Spleen (tissue), 11 donors: ENCODE results near the gene FTO. TPM values are rescaled to one million over a fixed set of nuclear protein-coding genes. Genes with fewer than 3 reads are reported as not detected.

Experiments used
- DNase-seq: peaks from one replicate; pipeline ENCODE4 v3.0.0-alpha.2; 2020
- H3K27ac ChIP-seq, 8 donors: fragments of 200-600 bp; sonication (generic) in 7 of 8; 1 replicate in 4 of 8; 2 replicates in 4 of 8; pipeline versions ENCODE4 v1.5.0 to v1.8.0; 2016 to 2021; ENCODE audit warnings: inconsistent platforms in 4 of 8, mild to moderate bottlenecking in 4 of 8, moderate library complexity in 1 of 8
- H3K27me3 ChIP-seq, 7 donors: fragments of 200-600 bp; sonication (generic) in 6 of 7; replicated peaks in 1 of 7; 1 replicate in 4 of 7; 2 replicates in 3 of 7; pipeline versions ENCODE4 v1.5.0 to v1.8.0; 2016 to 2021; ENCODE audit warnings: inconsistent platforms in 3 of 7, mild to moderate bottlenecking in 1 of 7
- H3K36me3 ChIP-seq, 6 donors: fragments of 200-600 bp; sonication (generic) in 5 of 6; 1 replicate in 4 of 6; 2 replicates in 2 of 6; pipeline versions ENCODE4 v1.5.0 to v1.8.0; 2016 to 2021; ENCODE audit warnings: inconsistent platforms in 2 of 6
- H3K4me1 ChIP-seq, 6 donors: fragments of 200-600 bp; sonication (generic) in 5 of 6; 1 replicate in 3 of 6; 2 replicates in 3 of 6; pipeline versions ENCODE4 v1.5.0 to v1.8.0; 2016 to 2021; ENCODE audit warnings: inconsistent platforms in 3 of 6
- H3K4me3 ChIP-seq, 8 donors: fragments of 200-600 bp; sonication (generic) in 7 of 8; 1 replicate in 4 of 8; 2 replicates in 4 of 8; pipeline versions ENCODE4 v1.5.0 to v1.8.0; 2016 to 2021; ENCODE audit warnings: inconsistent platforms in 4 of 8, mild to moderate bottlenecking in 4 of 8, moderate library complexity in 2 of 8
- H3K9me3 ChIP-seq, 8 donors: fragments of 200-600 bp; sonication (generic) in 7 of 8; 1 replicate in 4 of 8; 2 replicates in 4 of 8; pipeline versions ENCODE4 v1.5.0 to v1.8.0; 2016 to 2021; ENCODE audit warnings: inconsistent platforms in 4 of 8
- CTCF ChIP-seq, 11 experiments: fragments of 200-600 bp in 7 of 11; fragments of 450-650 bp in 4 of 11; sonication (generic) in 4 of 11; IDR thresholded peaks in 8 of 11; conservative IDR thresholded peaks in 3 of 11; 1 replicate in 7 of 11; 2 replicates in 4 of 11; pipeline versions ENCODE4 v1.4.0 to v1.8.0; 2016 to 2021; ENCODE audit warnings: antibody characterized with exemption in 11 of 11, inconsistent platforms in 4 of 11, mild to moderate bottlenecking in 1 of 11
- POLR2A ChIP-seq, 3 donors: fragments of 450-650 bp; IDR thresholded peaks; one replicate each; pipeline ENCODE4 v1.5.1; 2017; ENCODE audit warnings: antibody characterized with exemption in 3 of 3, mild to moderate bottlenecking in 1 of 3
- POLR2AphosphoS5 ChIP-seq, 3 donors: sonication (generic); formaldehyde crosslinking; IDR thresholded peaks; one replicate each; pipeline ENCODE4 v1.5.1; 2017; ENCODE audit warnings: antibody characterized with exemption in 3 of 3
- WGBS, 5 donors: extraction: QIAGEN DNeasy Blood & Tissue Kit in 3 of 5; methylation state at CpG; one replicate each; pipeline versions ENCODE4 v1.1.5 to v1.1.7; 2013 to 2018; 5-methylcytosine and 5-hydroxymethylcytosine counted together
- intact Hi-C: fragments of 100-400 bp; cut with DNase I; formaldehyde crosslinking; loops from one replicate; pipeline ENCODE4 v1.15.0; 2023; ENCODE audit warnings: low total_unique reads
- polyA plus RNA-seq, 3 donors: library from polyadenylated mRNA; stranded (reverse); fragments of 200-250 nt; gene quantifications; one replicate each; pipeline ENCODE4 v1.2.1, GENCODE V29; 2013
- total RNA-seq, 7 donors: library from RNA; depleted of rRNA in 3 of 7; stranded (reverse); fragments of >200 nt in 3 of 7; fragmentation: NEBNext Ultra II Directional in 4 of 7; extraction: Animal tissue kit (Norgen Biotek cat#: 25700) in 4 of 7; gene quantifications; one replicate each; pipeline versions ENCODE4 v1.1.0 to v1.2.1, GENCODE V29; 2016 to 2021
- donor health status: healthy with polysubstance abuse.
- donor health status: DM: no; HTN: no; CAD: no; lungs with moderate emphysema.
- donor health status: DM: no; HTN: no; CAD: no.
- donor health status: Bipolar disorder and iron deficiency.
- donor health status: healthy.
- donor health status: DM: no; HTN: no; CAD: no.
- donor health status: DM: yes; HTN: yes; CAD: no.

The FTO gene
- total and polyA plus RNA-seq, 10 donors, result 6.8 to 89.8 (median 68.4) TPM

DNA sequence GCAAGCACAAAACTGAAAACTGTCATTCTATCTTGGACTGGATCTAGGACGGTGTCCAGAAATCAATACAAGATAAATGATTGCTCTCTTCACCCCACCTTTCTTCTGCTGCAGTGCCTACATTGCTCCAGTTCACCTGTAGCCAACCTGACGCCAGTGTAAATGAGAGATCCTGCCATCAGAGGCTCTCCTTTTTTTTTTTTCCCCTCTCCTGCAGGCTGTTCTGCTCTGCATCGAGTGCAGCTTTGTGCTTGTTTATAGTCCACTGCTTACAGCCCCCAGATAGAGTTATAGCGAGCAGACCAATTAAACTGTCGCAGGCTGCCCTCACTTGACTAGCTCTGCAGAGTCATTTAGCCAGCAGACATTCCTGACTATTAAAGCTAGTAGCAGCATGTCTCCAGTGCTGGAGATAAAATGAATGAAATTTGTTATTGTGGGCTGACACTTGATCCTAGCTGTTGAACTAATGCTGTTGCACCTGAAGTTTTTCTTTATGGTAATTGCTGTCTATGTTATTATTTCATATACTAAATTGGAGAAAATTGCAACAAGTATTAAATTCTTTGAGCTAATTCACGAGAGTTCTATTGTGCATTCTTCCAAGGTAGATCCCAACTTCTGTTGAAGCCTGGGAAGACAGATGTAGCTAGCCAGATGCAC, 257.1 kb downstream of the FTO start:
- Histone ChIP-seq H3K4me1 (no peaks in the 10 kb centered on the region), H3K4me3 (no peak overlapping the region), H3K9me3 (no peaks in the 10 kb centered on the region), H3K36me3 (peaks cover 0 to 6% (median 0%) of the 10 kb centered on the region in 6 donors), H3K27ac (no peak overlapping the region), H3K27me3 (no peaks in the 10 kb centered on the region)
- WGBS, 5 donors, result 85 to 93% (median 89%) methylated on average over 6 of the region's 6 CpGs
- TF ChIP-seq CTCF (IDR thresholded peaks at IDR 0.05 in 8 of 11, conservative IDR thresholded peaks at IDR 0.05 in 3 of 11) (no peak), POLR2A (IDR thresholded peaks at IDR 0.05) (no peak), POLR2AphosphoS5 (IDR thresholded peaks at IDR 0.05) (no peak)
- intact Hi-C loops, result no loop called here
- DNase-seq, result no peak

DNA sequence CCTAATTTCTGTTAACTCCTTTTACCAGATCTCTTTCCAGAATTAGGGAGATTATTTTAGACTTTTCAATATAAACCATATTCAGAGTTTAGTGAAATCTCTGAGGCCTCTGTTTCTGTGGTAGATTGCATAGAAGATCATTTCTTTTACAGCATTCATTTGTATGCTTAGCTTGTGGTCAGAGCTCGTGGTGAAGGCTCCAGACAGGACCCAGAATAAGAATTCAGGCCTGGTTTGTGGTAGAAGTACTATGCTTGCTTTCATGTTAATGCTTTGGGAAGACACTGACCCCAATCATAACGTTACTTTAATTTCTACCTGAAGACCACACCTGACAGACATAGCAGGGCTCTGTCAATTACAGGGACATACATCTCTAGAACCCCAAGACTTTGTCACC, 258.1 kb downstream of the FTO start:
- Histone ChIP-seq H3K9me3 (no peaks in the 10 kb centered on the region), H3K4me1 (no peaks in the 10 kb centered on the region), H3K4me3 (no peak overlapping the region), H3K27me3 (no peaks in the 10 kb centered on the region), H3K36me3 (peaks cover 0 to under 1% (median 0%) of the 10 kb centered on the region in 6 donors), H3K27ac (no peak overlapping the region)
- DNase-seq, result no peak
- TF ChIP-seq CTCF (IDR thresholded peaks at IDR 0.05 in 8 of 11, conservative IDR thresholded peaks at IDR 0.05 in 3 of 11) (no peak), POLR2A (IDR thresholded peaks at IDR 0.05) (no peak), POLR2AphosphoS5 (IDR thresholded peaks at IDR 0.05) (no peak)
- WGBS, 5 donors, result 66 to 86% (median 72%) methylated on average over 2 of the region's 2 CpGs
- intact Hi-C loops, result no loop called here

DNA sequence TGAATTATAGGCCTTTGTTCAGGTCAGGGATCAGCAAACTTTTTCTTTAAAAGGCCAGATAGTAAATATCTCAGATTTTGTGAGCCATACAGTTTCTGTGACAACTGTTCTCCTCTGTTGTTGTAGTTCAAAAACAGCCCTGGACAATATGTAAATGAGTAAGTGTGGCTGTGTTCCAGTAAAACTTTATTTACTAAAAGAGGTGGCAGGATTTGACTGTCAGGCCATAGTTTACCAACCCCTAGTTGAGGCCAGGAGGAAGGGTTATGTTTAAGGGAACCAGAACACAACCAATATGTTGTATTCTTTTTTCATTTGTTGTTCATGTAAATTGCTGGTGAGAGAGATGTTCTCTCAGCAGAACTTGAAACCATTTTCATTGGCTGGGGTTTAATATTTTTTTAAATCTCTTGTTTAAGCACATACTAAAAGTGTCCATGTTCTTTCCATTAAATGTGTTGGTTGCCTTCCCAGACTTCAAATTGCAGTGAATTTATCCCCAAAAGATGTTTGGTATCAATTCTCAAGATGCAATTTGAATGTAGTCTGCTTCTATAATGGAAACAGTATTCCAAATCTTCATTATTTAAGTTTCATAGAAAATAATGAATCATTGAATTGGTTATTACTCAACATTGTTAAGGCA, 260.3 kb downstream of the FTO start:
- TF ChIP-seq POLR2AphosphoS5 (IDR thresholded peaks at IDR 0.05) (no peak), CTCF (IDR thresholded peaks at IDR 0.05 in 8 of 11, conservative IDR thresholded peaks at IDR 0.05 in 3 of 11) (no peak), POLR2A (IDR thresholded peaks at IDR 0.05) (no peak)
- Histone ChIP-seq H3K9me3 (no peaks in the 10 kb centered on the region), H3K27me3 (no peaks in the 10 kb centered on the region), H3K27ac (no peak overlapping the region), H3K36me3 (no peaks in the 10 kb centered on the region), H3K4me3 (no peak overlapping the region), H3K4me1 (no peaks in the 10 kb centered on the region)
- no peak for DNase-seq
- intact Hi-C loops, result no loop called here

DNA sequence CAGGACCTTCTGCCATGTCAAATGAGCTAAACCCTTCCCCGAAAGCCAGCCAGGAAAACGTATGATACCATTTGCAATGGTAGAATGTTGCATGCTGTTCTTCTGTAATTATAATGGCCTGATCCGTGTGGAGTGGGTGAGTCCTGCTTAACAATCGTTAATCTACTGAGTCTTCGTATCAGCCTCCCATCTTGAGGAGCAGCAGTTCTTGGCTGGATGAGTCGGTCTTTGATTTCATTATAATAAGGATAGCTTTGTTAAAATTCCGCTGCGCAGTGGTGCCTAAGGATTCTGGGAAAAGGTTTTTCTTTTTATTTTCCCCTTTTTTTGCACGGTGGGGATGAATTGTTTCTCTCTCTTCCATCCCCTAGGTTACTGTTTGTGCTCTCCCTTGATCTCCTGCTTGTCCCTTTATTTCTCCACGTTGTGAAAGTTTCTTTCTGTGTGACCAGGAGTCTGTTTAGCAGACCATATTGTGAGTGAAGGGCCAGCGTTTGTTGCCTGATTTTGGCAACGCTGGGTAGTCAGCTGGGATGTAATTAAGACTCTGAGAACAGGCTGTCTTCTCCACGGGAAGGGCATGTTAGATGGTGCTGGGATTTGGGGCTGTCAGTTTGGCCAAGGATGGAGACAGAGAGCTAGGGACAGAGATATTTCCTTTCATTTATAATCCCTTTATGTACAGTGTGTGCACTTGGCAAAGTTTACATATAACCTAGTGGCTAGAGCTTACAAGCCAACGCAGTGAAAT, 263.0 kb downstream of the FTO start:
- TF ChIP-seq POLR2AphosphoS5 (IDR thresholded peaks at IDR 0.05), result no peak
- TF ChIP-seq CTCF (IDR thresholded peaks at IDR 0.05 in 8 of 11, conservative IDR thresholded peaks at IDR 0.05 in 3 of 11), result no peak
- TF ChIP-seq POLR2A (IDR thresholded peaks at IDR 0.05), result no peak
- WGBS, 5 donors, result 80 to 89% (median 88%) methylated on average over 14 of the region's 14 CpGs

More for the DNA sequence above, 263.0 kb downstream of the FTO start:
- no peak for DNase-seq
- no peak overlapping the region for H3K4me3 ChIP-seq
- H3K27me3 ChIP-seq, result no peaks in the 10 kb centered on the region
- no peaks in the 10 kb centered on the region for H3K9me3 ChIP-seq
- no peaks in the 10 kb centered on the region for H3K4me1 ChIP-seq
- intact Hi-C loops, result no loop called here
- H3K36me3 ChIP-seq, result no peaks in the 10 kb centered on the region
- H3K27ac ChIP-seq, result no peak overlapping the region
